Hepatocyte (in vitro differentiated cells): Measurements from ENCODE around the gene PPP1R15A.

Source experiments
- EZH2 ChIP-seq: fragments of 200-600 bp; sonication (generic); IDR thresholded peaks from 2 replicates; pipeline ENCODE4 v1.6.1; 2016; ENCODE audit warnings: antibody characterized with exemption, mild to moderate bottlenecking, borderline replicate concordance
- EZH2phosphoT487 ChIP-seq: fragments of 200-600 bp; sonication (generic); IDR thresholded peaks from one replicate; pipeline ENCODE4 v1.6.1; 2018; ENCODE audit warnings: antibody characterized with exemption, mild to moderate bottlenecking, low read depth, moderate library complexity; ENCODE audit not compliant: unreplicated experiment, severe bottlenecking
- TF ChIP-seq, protein P1 (sequence below): fragments of 200-600 bp; sonication (generic); IDR thresholded peaks from 2 replicates; pipeline ENCODE4 v1.5.1; 2016; ENCODE audit warnings: antibody characterized with exemption, mild to moderate bottlenecking; ENCODE audit not compliant: poor library complexity

DNA sequence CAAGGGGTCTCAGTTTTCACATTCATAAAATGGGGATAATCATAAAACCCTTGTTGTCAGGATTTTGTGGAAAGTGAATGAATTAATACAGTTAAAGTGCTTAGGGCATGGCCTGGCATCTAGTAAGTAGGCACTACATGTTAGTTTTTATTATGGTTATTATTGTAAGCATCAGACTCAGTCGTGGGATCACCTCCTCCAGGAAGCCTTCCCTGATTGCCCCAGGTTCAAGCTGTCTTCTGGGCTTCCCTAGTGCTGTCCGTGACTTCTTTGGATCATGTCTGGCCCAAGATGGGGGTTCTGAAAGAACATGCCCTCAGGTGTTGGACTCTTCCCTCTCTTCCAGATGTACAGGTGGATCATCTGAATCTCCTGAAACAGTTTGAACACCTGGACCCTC is 38.6 kb downstream of the PPP1R15A start:
- TF ChIP-seq, protein P1, sequence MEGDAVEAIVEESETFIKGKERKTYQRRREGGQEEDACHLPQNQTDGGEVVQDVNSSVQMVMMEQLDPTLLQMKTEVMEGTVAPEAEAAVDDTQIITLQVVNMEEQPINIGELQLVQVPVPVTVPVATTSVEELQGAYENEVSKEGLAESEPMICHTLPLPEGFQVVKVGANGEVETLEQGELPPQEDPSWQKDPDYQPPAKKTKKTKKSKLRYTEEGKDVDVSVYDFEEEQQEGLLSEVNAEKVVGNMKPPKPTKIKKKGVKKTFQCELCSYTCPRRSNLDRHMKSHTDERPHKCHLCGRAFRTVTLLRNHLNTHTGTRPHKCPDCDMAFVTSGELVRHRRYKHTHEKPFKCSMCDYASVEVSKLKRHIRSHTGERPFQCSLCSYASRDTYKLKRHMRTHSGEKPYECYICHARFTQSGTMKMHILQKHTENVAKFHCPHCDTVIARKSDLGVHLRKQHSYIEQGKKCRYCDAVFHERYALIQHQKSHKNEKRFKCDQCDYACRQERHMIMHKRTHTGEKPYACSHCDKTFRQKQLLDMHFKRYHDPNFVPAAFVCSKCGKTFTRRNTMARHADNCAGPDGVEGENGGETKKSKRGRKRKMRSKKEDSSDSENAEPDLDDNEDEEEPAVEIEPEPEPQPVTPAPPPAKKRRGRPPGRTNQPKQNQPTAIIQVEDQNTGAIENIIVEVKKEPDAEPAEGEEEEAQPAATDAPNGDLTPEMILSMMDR: no peak
- TF ChIP-seq EZH2 (no peak), EZH2phosphoT487 (no peak)
